Spleen (tissue), 11 donors: ENCODE data around the gene KLHL40. TPM values are rescaled to one million over a fixed set of nuclear protein-coding genes. Genes with fewer than 3 reads are reported as not detected.

ENCODE experiments used
- DNase-seq: peaks from one replicate; pipeline ENCODE4 v3.0.0-alpha.2; 2020
- H3K27ac ChIP-seq, 8 donors: fragments of 200-600 bp; sonication (generic) in 7 of 8; 1 replicate in 4 of 8; 2 replicates in 4 of 8; pipeline versions ENCODE4 v1.5.0 to v1.8.0; 2016 to 2021; ENCODE audit warnings: inconsistent platforms in 4 of 8, mild to moderate bottlenecking in 4 of 8, moderate library complexity in 1 of 8
- H3K27me3 ChIP-seq, 7 donors: fragments of 200-600 bp; sonication (generic) in 6 of 7; replicated peaks in 1 of 7; 1 replicate in 4 of 7; 2 replicates in 3 of 7; pipeline versions ENCODE4 v1.5.0 to v1.8.0; 2016 to 2021; ENCODE audit warnings: inconsistent platforms in 3 of 7, mild to moderate bottlenecking in 1 of 7
- H3K36me3 ChIP-seq, 6 donors: fragments of 200-600 bp; sonication (generic) in 5 of 6; 1 replicate in 4 of 6; 2 replicates in 2 of 6; pipeline versions ENCODE4 v1.5.0 to v1.8.0; 2016 to 2021; ENCODE audit warnings: inconsistent platforms in 2 of 6
- H3K4me1 ChIP-seq, 6 donors: fragments of 200-600 bp; sonication (generic) in 5 of 6; 1 replicate in 3 of 6; 2 replicates in 3 of 6; pipeline versions ENCODE4 v1.5.0 to v1.8.0; 2016 to 2021; ENCODE audit warnings: inconsistent platforms in 3 of 6
- H3K4me3 ChIP-seq, 8 donors: fragments of 200-600 bp; sonication (generic) in 7 of 8; 1 replicate in 4 of 8; 2 replicates in 4 of 8; pipeline versions ENCODE4 v1.5.0 to v1.8.0; 2016 to 2021; ENCODE audit warnings: inconsistent platforms in 4 of 8, mild to moderate bottlenecking in 4 of 8, moderate library complexity in 2 of 8
- H3K9me3 ChIP-seq, 8 donors: fragments of 200-600 bp; sonication (generic) in 7 of 8; 1 replicate in 4 of 8; 2 replicates in 4 of 8; pipeline versions ENCODE4 v1.5.0 to v1.8.0; 2016 to 2021; ENCODE audit warnings: inconsistent platforms in 4 of 8
- CTCF ChIP-seq, 11 experiments: fragments of 200-600 bp in 7 of 11; fragments of 450-650 bp in 4 of 11; sonication (generic) in 4 of 11; IDR thresholded peaks in 8 of 11; conservative IDR thresholded peaks in 3 of 11; 1 replicate in 7 of 11; 2 replicates in 4 of 11; pipeline versions ENCODE4 v1.4.0 to v1.8.0; 2016 to 2021; ENCODE audit warnings: antibody characterized with exemption in 11 of 11, inconsistent platforms in 4 of 11, mild to moderate bottlenecking in 1 of 11
- POLR2A ChIP-seq, 3 donors: fragments of 450-650 bp; IDR thresholded peaks; one replicate each; pipeline ENCODE4 v1.5.1; 2017; ENCODE audit warnings: antibody characterized with exemption in 3 of 3, mild to moderate bottlenecking in 1 of 3
- POLR2AphosphoS5 ChIP-seq, 3 donors: sonication (generic); formaldehyde crosslinking; IDR thresholded peaks; one replicate each; pipeline ENCODE4 v1.5.1; 2017; ENCODE audit warnings: antibody characterized with exemption in 3 of 3
- WGBS, 5 donors: extraction: QIAGEN DNeasy Blood & Tissue Kit in 3 of 5; methylation state at CpG; one replicate each; pipeline versions ENCODE4 v1.1.5 to v1.1.7; 2013 to 2018; 5-methylcytosine and 5-hydroxymethylcytosine counted together
- intact Hi-C: fragments of 100-400 bp; cut with DNase I; formaldehyde crosslinking; loops from one replicate; pipeline ENCODE4 v1.15.0; 2023; ENCODE audit warnings: low total_unique reads
- polyA plus RNA-seq, 3 donors: library from polyadenylated mRNA; stranded (reverse); fragments of 200-250 nt; gene quantifications; one replicate each; pipeline ENCODE4 v1.2.1, GENCODE V29; 2013
- total RNA-seq, 7 donors: library from RNA; depleted of rRNA in 3 of 7; stranded (reverse); fragments of >200 nt in 3 of 7; fragmentation: NEBNext Ultra II Directional in 4 of 7; extraction: Animal tissue kit (Norgen Biotek cat#: 25700) in 4 of 7; gene quantifications; one replicate each; pipeline versions ENCODE4 v1.1.0 to v1.2.1, GENCODE V29; 2016 to 2021
- donor health status: healthy with polysubstance abuse.
- donor health status: DM: no; HTN: no; CAD: no; lungs with moderate emphysema.
- donor health status: DM: no; HTN: no; CAD: no.
- donor health status: Bipolar disorder and iron deficiency.
- donor health status: healthy.
- donor health status: DM: no; HTN: no; CAD: no.
- donor health status: DM: yes; HTN: yes; CAD: no.

Gene KLHL40
- total and polyA plus RNA-seq, 10 donors, result 0.03 to 0.17 TPM; not detected in 8

DNA sequence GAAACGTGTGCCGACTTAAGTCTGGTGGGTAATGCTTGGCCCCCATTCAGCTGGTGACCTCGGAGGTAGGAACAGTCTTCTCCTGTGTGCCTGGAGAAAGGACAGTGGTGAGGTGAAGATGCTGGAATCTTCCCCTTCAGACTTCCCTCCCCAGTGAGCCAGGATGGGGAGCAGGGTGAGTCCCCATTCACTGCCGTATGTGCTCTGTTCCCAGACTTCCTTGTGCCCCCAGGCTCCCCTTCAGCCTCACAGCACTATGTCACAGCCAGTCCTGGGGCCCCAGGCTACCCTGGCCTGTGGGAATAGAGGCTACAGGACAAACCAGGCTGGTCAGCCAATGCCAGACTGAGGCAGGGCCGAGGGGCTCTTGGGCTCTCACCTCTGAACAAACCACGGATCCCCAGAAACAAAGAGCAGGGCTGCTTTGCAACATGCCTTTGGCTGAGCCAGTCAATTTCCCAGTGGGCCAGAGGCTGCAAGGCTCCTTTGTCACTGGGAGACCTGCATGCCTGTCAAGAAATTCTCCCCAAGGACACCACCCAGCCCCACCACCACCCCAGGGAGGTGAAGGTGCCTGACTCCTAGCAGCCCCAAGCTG is 49.0 kb downstream of the KLHL40 start:
- intact Hi-C loops, result no loop called here
- no peaks in the 10 kb centered on the region for H3K9me3 ChIP-seq
- no peak for DNase-seq
- no peaks in the 10 kb centered on the region for H3K36me3 ChIP-seq
- WGBS, 5 donors, result 78 to 95% (median 81%) methylated on average over 4 to 6 of the region's 6 CpGs
- H3K4me1 ChIP-seq, result no peaks in the 10 kb centered on the region
- TF ChIP-seq CTCF (IDR thresholded peaks at IDR 0.05 in 8 of 11, conservative IDR thresholded peaks at IDR 0.05 in 3 of 11) (no peak), POLR2A (IDR thresholded peaks at IDR 0.05) (no peak), POLR2AphosphoS5 (IDR thresholded peaks at IDR 0.05) (no peak)
- no peak overlapping the region for H3K4me3 ChIP-seq
- no peaks in the 10 kb centered on the region for H3K27me3 ChIP-seq
- H3K27ac ChIP-seq, result no peak overlapping the region

- Histone ChIP-seq H3K36me3 (no peaks in the 10 kb centered on the region), H3K4me3 (no peak overlapping the region), H3K27ac (no peak overlapping the region), H3K9me3 (no peaks in the 10 kb centered on the region), H3K27me3 (no peaks in the 10 kb centered on the region), H3K4me1 (no peaks in the 10 kb centered on the region)
- DNase-seq, result no peak
- intact Hi-C loops, result no loop called here
- 69 to 83% (median 79%) methylated on average over 8 of the region's 8 CpGs for WGBS, 5 donors
- no peak for TF ChIP-seq CTCF (IDR thresholded peaks at IDR 0.05 in 8 of 11, conservative IDR thresholded peaks at IDR 0.05 in 3 of 11)
- no peak for TF ChIP-seq POLR2A (IDR thresholded peaks at IDR 0.05)
- TF ChIP-seq POLR2AphosphoS5 (IDR thresholded peaks at IDR 0.05), result no peak
Observed at GRCh38 chr3:42735019-42735418, 49.7 kb downstream of the KLHL40 start.

DNA sequence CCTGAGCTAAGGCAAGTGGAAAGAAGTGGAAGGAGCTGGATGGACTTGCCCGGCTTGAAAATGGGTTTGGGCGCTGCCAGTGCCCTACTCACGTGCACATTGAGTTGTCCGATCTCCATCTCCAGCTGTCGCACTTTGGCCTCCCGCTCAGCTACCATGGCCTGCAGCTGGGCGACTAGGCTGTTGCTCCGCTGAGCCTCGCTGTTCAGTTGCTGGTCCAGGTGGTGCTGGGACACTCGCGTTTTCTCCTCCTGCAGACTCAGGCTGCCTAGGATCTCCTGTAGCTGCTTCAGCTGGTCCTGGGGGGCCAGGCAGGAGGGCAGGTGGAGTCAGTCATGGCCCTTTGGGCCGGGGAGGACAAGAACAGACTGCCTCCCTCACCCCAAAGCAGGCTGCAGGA is 50.3 kb downstream of the KLHL40 start:
- TF ChIP-seq POLR2AphosphoS5 (IDR thresholded peaks at IDR 0.05), result no peak
- TF ChIP-seq CTCF (IDR thresholded peaks at IDR 0.05 in 8 of 11, conservative IDR thresholded peaks at IDR 0.05 in 3 of 11), result no peak
- Histone ChIP-seq H3K36me3 (no peaks in the 10 kb centered on the region), H3K4me3 (no peak overlapping the region), H3K27ac (no peak overlapping the region), H3K4me1 (no peaks in the 10 kb centered on the region), H3K9me3 (no peaks in the 10 kb centered on the region), H3K27me3 (no peaks in the 10 kb centered on the region)
- intact Hi-C loops, result no loop called here
- no peak for DNase-seq
- 92 to 95% (median 94%) methylated on average over 9 to 12 of the region's 12 CpGs for WGBS, 5 donors

DNA sequence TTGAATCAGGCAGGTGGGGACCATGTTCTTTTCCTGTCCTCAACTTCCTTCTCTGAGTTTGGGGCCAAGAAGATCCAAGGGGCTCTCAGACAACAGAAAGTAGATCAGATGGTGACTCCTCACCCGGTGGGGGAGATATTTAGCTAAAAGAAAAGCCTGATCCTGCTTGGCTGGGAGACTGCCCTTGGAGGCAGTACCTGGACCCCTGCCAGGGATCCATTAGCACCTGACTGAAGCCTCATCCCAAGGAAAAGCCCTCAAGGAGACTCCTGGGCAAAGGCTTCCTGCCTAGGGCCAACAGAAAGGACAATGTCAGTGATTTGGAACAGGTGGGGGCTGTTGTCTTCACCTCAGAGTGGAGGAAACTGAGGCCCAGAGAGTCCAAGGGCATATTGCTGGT is 50.7 kb downstream of the KLHL40 start:
- no peak for TF ChIP-seq CTCF (IDR thresholded peaks at IDR 0.05 in 8 of 11, conservative IDR thresholded peaks at IDR 0.05 in 3 of 11)
- TF ChIP-seq POLR2AphosphoS5 (IDR thresholded peaks at IDR 0.05), result no peak
- no peak for TF ChIP-seq POLR2A (IDR thresholded peaks at IDR 0.05)
- Histone ChIP-seq H3K4me3 (no peak overlapping the region), H3K27me3 (no peaks in the 10 kb centered on the region), H3K36me3 (no peaks in the 10 kb centered on the region), H3K27ac (no peak overlapping the region), H3K4me1 (no peaks in the 10 kb centered on the region), H3K9me3 (no peaks in the 10 kb centered on the region)
- 50 to 65% (median 60%) methylated on average over 1 of the region's 1 CpG for WGBS, 5 donors
- intact Hi-C loops, result no loop called here
- no peak for DNase-seq
